Activated CD4-positive, alpha-beta T cell treated with anti-CD3 and anti-CD28 coated beads, Interleukin-2, amount 50 U/mL, for 16 hours (primary cell): ENCODE data around the gene SUGCT.

ENCODE experiments used
- DNase-seq: peaks from one replicate; pipeline ENCODE4 v3.0.0-alpha.2; 2020

SUGCT gene

DNA sequence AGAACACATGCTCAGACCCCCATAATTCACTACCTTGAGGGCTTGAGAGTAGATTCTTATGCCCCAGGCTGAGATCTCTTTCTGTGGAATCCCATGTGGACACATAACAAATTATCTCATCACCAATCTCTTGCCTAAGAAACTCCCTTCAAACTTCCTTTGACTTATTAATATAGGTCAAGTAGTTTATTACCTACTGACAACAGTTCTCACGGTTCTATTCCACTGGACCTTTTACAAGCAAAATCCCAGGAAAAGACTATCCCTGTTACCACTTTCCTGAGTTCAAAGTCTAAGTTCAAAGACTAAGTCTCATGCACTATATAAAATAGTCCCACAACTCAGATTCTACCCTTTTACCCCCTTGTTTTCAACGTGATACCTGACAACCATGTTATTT lies 754.7 kb downstream of the SUGCT start:
- no peak for DNase-seq

DNA sequence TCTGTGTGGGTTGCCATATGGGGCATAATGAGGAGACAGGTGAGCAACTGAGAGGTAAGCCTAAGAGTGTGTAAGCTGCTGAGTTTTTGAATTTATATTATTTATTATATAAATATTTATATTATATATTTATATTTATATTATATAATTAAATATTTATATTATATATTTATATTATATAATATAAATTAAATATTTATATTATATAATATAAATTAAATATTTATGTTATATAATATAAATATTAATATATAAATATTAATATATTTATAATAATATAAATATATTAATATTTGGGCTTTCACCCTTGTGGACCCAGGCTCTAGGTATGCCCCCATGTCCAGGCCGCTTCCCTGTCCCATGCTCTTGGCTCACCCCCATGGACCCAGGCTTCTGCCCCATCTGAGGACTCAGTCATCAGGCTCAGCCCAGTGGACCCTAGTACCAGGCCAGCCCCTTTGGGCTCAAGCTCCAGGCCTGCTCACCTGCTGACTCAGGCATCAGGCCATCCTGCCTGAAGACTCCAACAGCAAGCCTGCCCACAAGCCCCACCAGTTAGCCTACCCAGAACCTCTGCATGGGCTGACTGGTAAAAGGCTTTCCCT lies 755.4 kb downstream of the SUGCT start:
- DNase-seq: no peak

DNA sequence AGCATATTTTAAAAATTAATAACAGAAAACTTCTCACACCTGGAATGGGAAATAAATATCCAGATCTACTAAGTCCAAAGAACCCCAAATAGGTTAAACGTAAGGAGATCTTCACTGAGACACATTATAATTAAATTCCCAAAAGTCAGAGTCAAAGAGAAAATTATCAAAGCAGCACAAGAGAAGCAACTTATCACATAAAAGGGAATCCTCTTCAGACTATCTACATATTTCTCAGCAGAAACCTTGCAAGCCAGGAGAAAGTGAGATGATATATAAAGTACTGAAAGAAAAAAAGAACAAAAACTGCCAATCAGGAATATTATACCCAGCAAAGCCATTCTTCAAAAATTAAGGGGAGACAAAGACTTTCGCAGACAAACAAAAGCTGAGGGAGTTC lies 756.4 kb downstream of the SUGCT start:
- no peak for DNase-seq

GRCh38 chr7:40899151-40899550 lies 764.3 kb downstream of the SUGCT start:
- DNase-seq: no peak

DNA sequence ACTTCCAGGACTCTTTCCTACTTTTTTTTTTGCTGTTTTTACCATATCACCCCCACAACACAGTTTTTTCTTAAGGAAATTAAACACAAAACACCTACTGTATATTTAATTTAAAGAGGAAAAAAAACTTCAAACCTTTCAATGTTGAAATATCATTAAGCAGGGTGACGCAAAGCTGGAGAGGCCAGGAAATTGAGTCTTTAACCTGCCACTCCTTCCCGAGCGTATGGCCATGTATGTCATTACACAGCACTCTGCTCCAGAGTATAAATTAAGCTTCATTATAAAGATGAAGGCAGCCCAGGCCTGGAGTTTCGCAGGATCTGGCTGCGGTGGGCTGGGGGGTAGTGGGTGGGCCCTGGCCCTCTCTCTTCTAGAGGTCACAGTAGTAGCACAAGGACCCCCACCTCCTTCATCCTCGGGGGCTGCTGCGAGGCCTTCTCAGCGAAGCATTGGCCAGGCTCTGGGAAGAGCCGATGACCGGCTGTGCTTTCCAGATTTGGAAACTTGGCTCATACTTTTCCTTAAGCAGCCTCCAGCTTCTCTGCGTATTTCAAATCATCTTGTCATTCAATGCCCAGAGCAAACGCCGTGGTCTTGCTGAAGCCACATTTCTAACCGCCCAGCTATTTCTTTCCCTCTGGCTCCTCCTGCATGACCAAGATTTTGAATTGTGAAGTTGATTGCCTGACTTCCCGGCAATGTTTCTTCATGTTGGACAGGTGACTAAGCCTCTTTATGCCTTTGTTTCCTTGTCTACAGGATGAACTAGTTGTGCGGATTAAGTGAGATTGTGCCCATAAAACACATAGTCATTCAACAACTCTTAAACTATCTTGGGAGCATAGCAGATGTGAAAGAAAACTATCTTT lies 765.1 kb downstream of the SUGCT start:
- no peak for DNase-seq

DNA sequence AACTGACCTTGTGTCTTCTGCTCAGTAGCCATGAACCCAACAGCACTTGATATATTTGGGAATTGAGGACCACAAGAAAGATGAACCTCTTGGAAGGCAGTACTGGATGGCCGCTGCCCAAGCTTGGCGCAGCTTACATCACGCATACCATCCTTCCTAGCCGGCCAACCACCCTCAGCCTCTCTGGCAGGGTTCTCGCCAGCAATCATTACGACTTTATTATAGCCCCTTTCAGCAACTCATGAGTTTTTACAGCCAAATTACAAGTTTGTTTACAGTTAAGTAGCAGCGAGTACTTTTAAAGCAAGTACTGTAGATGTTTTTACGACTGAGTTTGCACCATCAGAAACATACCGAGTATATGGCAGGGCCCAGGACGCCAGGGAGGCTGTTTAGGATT lies 769.1 kb downstream of the SUGCT start:
- no peak for DNase-seq

- no peak for DNase-seq
These were observed 772.5 kb downstream of the SUGCT start for GRCh38 chr7:40907286-40907685.

GRCh38 chr7:40909346-40909980 lies 774.7 kb downstream of the SUGCT start:
- no peak for DNase-seq
